HEK293 (cell line): Measurements from ENCODE around the gene LMAN1L.

Experiments used
- CTCF ChIA-PET: fragments of 350-600 bp; formaldehyde crosslinking; extraction: SDS; loops from one replicate; lab custom pipeline; 2021; ENCODE audit warnings: antibody characterized with exemption; lab: Yijun Ruan, JAX
- POLR2A ChIA-PET: fragments of 300-600 bp; formaldehyde crosslinking; extraction: SDS; loops from one replicate; lab custom pipeline; 2020; ENCODE audit warnings: antibody characterized with exemption, inconsistent platforms; lab: Yijun Ruan, JAX
- H3K27ac ChIP-seq: fragments of 200-500 bp; sonication (Bioruptor generic); 2 replicates; pipeline ENCODE4 v1.5.1; 2014; ENCODE audit warnings: low read depth, low read length, control low read depth, inconsistent platforms; ENCODE audit errors: extremely low read depth
- H3K36me3 ChIP-seq, 2 experiments: fragments of 200-500 bp in 1 of 2; sonication (Bioruptor generic) in 1 of 2; 1 replicate in 1 of 2; 2 replicates in 1 of 2; pipeline ENCODE4 v1.5.1; 2014 to 2017; ENCODE audit warnings: inconsistent platforms in 2 of 2, low read length in 2 of 2; ENCODE audit not compliant: control insufficient read depth in 2 of 2, insufficient read depth in 1 of 2
- H3K4me1 ChIP-seq: fragments of 200-500 bp; sonication (Bioruptor generic); 2 replicates; pipeline ENCODE4 v1.5.1; 2014; ENCODE audit warnings: mild to moderate bottlenecking, low read length, inconsistent platforms; ENCODE audit not compliant: control insufficient read depth, insufficient read depth
- H3K4me3 ChIP-seq: 2 replicates; pipeline ENCODE4 v1.5.1; 2011; ENCODE audit warnings: low read depth, mild to moderate bottlenecking, control low read depth, low read length, moderate library complexity
- H3K9me3 ChIP-seq: fragments of 200-500 bp; sonication (Bioruptor generic); 2 replicates; pipeline ENCODE4 v1.5.1; 2014; ENCODE audit warnings: low read depth, low read length, inconsistent platforms; ENCODE audit not compliant: control insufficient read depth, insufficient read depth
- GLI4 ChIP-seq: fragments of 450-650 bp; formaldehyde crosslinking; IDR thresholded peaks from 2 replicates; pipeline ENCODE4 v1.5.1; 2016; ENCODE audit warnings: missing biosample characterization, missing genetic modification characterization
- GLIS2 ChIP-seq: fragments of 450-650 bp; formaldehyde crosslinking; IDR thresholded peaks from 2 replicates; pipeline ENCODE4 v1.5.1; 2016; ENCODE audit warnings: missing biosample characterization, missing genetic modification characterization
- KLF7 ChIP-seq: fragments of 450-650 bp; formaldehyde crosslinking; IDR thresholded peaks from 2 replicates; pipeline ENCODE4 v1.5.1; 2016; ENCODE audit warnings: missing biosample characterization, missing genetic modification characterization, borderline replicate concordance
- KLF8 ChIP-seq: fragments of 450-650 bp; formaldehyde crosslinking; IDR thresholded peaks from 2 replicates; pipeline ENCODE4 v1.5.1; 2016; ENCODE audit warnings: missing biosample characterization, missing genetic modification characterization
- SP3 ChIP-seq: fragments of 450-650 bp; formaldehyde crosslinking; IDR thresholded peaks from 2 replicates; pipeline ENCODE4 v1.5.1; 2016; ENCODE audit warnings: missing biosample characterization, missing genetic modification characterization
- ZBTB20 ChIP-seq: fragments of 450-650 bp; formaldehyde crosslinking; IDR thresholded peaks from 2 replicates; pipeline ENCODE4 v1.5.1; 2016; ENCODE audit warnings: missing biosample characterization, missing genetic modification characterization
- ZFP41 ChIP-seq: fragments of 450-650 bp; formaldehyde crosslinking; IDR thresholded peaks from 2 replicates; pipeline ENCODE4 v1.5.1; 2016; ENCODE audit warnings: missing biosample characterization, missing genetic modification characterization, borderline replicate concordance
- ZNF132 ChIP-seq: fragments of 450-650 bp; formaldehyde crosslinking; IDR thresholded peaks from 2 replicates; pipeline ENCODE4 v1.5.1; 2017; ENCODE audit warnings: missing biosample characterization, missing genetic modification characterization, borderline replicate concordance
- ZNF155 ChIP-seq: fragments of 450-650 bp; formaldehyde crosslinking; IDR thresholded peaks from 2 replicates; pipeline ENCODE4 v1.5.1; 2016; ENCODE audit warnings: missing biosample characterization, missing genetic modification characterization
- ZNF19 ChIP-seq: fragments of 450-650 bp; formaldehyde crosslinking; IDR thresholded peaks from 2 replicates; pipeline ENCODE4; 2016; ENCODE audit warnings: missing biosample characterization, missing genetic modification characterization, low read depth
- ZNF202 ChIP-seq: fragments of 450-650 bp; formaldehyde crosslinking; IDR thresholded peaks from 2 replicates; pipeline ENCODE4 v1.5.1; 2016; ENCODE audit warnings: missing biosample characterization, missing genetic modification characterization, borderline replicate concordance
- ZNF24 ChIP-seq: fragments of 450-650 bp; formaldehyde crosslinking; IDR thresholded peaks from 2 replicates; pipeline ENCODE4 v1.5.1; 2016; ENCODE audit warnings: missing biosample characterization, missing genetic modification characterization
- ZNF266 ChIP-seq: fragments of 450-650 bp; formaldehyde crosslinking; IDR thresholded peaks from 2 replicates; pipeline ENCODE4 v1.5.1; 2016; ENCODE audit warnings: missing biosample characterization, missing genetic modification characterization, low read depth
- ZNF510 ChIP-seq: fragments of 450-650 bp; formaldehyde crosslinking; IDR thresholded peaks from 2 replicates; pipeline ENCODE4 v1.5.1; 2018; ENCODE audit warnings: mild to moderate bottlenecking, missing genetic modification characterization, missing biosample characterization; ENCODE audit not compliant: insufficient replicate concordance
- TF ChIP-seq, protein P1 (sequence below): fragments of 450-650 bp; formaldehyde crosslinking; IDR thresholded peaks from 2 replicates; pipeline ENCODE4 v1.5.1; 2016; ENCODE audit warnings: missing biosample characterization, missing genetic modification characterization, low read depth
- TF ChIP-seq, protein P2 (sequence below): sonication (generic); formaldehyde crosslinking; IDR thresholded peaks from 2 replicates; pipeline ENCODE4 v1.8.1; 2022; ENCODE audit warnings: mild to moderate bottlenecking, moderate library complexity, missing genetic modification reagents
- TF ChIP-seq, protein P3 (sequence below): fragments of 450-650 bp; formaldehyde crosslinking; IDR thresholded peaks from 2 replicates; pipeline ENCODE4 v1.5.1; 2017; ENCODE audit warnings: missing biosample characterization, missing genetic modification characterization
- TF ChIP-seq, protein P4 (sequence below): fragments of 450-650 bp; formaldehyde crosslinking; IDR thresholded peaks from 2 replicates; pipeline ENCODE4 v1.5.1; 2016; ENCODE audit warnings: missing biosample characterization, missing genetic modification characterization
- TF ChIP-seq, protein P5 (sequence below): fragments of 450-650 bp; formaldehyde crosslinking; conservative IDR thresholded peaks from 2 replicates; pipeline ENCODE4 v1.5.1; 2016; ENCODE audit warnings: low read depth, missing biosample characterization, missing genetic modification characterization
- TF ChIP-seq, protein P6 (sequence below): fragments of 450-650 bp; formaldehyde crosslinking; IDR thresholded peaks from 2 replicates; pipeline ENCODE4 v1.5.1; 2016; ENCODE audit warnings: missing biosample characterization, missing genetic modification characterization
- TF ChIP-seq, protein P7 (sequence below): fragments of 450-650 bp; IDR thresholded peaks from 2 replicates; pipeline ENCODE4 v1.5.1; 2018; ENCODE audit warnings: missing biosample characterization, mild to moderate bottlenecking, missing genetic modification characterization

The LMAN1L gene

DNA sequence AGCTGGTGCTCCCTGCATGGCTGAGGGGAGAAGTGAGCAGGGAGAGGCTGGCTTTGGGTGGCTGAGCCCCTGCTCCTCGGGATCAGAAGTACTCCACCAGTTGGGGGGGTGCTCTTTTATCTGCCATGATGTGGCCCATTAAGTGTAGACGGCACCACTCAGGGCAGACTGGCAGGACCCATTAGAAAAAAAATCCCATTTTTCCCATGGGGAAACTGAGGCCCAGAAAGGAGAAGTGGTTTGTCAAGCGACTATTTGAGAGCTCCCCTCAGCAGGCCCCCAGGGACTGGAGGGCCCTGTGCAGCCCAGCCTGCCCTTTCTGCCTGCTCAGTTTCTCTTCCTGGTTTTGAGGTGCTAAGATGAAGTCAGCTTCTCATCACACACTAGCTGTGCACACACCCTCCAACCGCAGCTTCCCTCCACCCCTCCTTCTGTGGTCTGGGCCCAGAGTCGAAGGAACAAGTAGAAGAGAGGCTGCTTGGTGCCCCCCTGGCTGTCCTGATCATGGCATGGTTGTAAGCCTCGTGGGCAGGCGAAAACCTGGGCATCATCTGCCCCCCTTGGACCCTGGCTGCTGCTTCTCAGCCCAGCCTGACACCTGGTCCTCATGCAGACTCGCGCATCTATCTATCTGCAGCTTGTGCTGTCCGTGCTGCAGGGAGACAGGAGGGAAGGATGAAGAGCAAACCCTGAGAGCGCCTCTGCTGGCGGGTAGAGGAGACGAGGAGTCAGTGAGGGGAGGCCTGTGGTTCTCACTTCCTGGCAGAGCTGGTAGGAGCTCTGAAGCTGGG, 25.2 kb upstream of the LMAN1L start:
- H3K27ac ChIP-seq = no peak overlapping the region
- H3K4me3 ChIP-seq = no peak overlapping the region
- no peaks in the 10 kb centered on the region for H3K9me3 ChIP-seq
- peaks cover 0 to 30% of the 10 kb centered on the region in 2 experiments; a peak in 1 of 3 replicates for H3K36me3 ChIP-seq
- peaks cover 59% of the 10 kb centered on the region for H3K4me1 ChIP-seq
- ChIA-PET POLR2A (interaction anchor here (0.5 to 1.4 kb wide), 7 partner anchors 8 to 247 kb away, joined by 3 to 4 read pairs (median 3); partner anchors contain the start of gene MPI), CTCF (interaction anchor here (0.5 to 25.7 kb wide), 34 partner anchors 11 to 864 kb away, joined by 3 to 649 read pairs (median 4); partner anchors contain the start of genes CSK, STOML1 and ULK3)
- no peak for TF ChIP-seq ZNF155 (tag by site-specific recombination)
- TF ChIP-seq SP3 = no peak
- TF ChIP-seq, protein P1, sequence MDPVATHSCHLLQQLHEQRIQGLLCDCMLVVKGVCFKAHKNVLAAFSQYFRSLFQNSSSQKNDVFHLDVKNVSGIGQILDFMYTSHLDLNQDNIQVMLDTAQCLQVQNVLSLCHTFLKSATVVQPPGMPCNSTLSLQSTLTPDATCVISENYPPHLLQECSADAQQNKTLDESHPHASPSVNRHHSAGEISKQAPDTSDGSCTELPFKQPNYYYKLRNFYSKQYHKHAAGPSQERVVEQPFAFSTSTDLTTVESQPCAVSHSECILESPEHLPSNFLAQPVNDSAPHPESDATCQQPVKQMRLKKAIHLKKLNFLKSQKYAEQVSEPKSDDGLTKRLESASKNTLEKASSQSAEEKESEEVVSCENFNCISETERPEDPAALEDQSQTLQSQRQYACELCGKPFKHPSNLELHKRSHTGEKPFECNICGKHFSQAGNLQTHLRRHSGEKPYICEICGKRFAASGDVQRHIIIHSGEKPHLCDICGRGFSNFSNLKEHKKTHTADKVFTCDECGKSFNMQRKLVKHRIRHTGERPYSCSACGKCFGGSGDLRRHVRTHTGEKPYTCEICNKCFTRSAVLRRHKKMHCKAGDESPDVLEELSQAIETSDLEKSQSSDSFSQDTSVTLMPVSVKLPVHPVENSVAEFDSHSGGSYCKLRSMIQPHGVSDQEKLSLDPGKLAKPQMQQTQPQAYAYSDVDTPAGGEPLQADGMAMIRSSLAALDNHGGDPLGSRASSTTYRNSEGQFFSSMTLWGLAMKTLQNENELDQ (tag by site-specific recombination) = no peak
- TF ChIP-seq ZNF510 = no peak
- peak; percentile 65 for TF ChIP-seq ZBTB20 (tag by site-specific recombination)
- no peak for TF ChIP-seq KLF7 (tag by site-specific recombination)
- TF ChIP-seq, protein P2, sequence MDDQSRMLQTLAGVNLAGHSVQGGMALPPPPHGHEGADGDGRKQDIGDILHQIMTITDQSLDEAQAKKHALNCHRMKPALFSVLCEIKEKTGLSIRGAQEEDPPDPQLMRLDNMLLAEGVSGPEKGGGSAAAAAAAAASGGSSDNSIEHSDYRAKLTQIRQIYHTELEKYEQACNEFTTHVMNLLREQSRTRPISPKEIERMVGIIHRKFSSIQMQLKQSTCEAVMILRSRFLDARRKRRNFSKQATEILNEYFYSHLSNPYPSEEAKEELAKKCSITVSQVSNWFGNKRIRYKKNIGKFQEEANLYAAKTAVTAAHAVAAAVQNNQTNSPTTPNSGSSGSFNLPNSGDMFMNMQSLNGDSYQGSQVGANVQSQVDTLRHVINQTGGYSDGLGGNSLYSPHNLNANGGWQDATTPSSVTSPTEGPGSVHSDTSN (CRISPR knock-in tag) = no peak
- no peak for TF ChIP-seq ZFP41 (tag by site-specific recombination)
- TF ChIP-seq ZNF266 (tag by site-specific recombination) = no peak
- TF ChIP-seq, protein P3, sequence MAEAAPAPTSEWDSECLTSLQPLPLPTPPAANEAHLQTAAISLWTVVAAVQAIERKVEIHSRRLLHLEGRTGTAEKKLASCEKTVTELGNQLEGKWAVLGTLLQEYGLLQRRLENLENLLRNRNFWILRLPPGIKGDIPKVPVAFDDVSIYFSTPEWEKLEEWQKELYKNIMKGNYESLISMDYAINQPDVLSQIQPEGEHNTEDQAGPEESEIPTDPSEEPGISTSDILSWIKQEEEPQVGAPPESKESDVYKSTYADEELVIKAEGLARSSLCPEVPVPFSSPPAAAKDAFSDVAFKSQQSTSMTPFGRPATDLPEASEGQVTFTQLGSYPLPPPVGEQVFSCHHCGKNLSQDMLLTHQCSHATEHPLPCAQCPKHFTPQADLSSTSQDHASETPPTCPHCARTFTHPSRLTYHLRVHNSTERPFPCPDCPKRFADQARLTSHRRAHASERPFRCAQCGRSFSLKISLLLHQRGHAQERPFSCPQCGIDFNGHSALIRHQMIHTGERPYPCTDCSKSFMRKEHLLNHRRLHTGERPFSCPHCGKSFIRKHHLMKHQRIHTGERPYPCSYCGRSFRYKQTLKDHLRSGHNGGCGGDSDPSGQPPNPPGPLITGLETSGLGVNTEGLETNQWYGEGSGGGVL (tag by site-specific recombination) = no peak
- TF ChIP-seq, protein P4, sequence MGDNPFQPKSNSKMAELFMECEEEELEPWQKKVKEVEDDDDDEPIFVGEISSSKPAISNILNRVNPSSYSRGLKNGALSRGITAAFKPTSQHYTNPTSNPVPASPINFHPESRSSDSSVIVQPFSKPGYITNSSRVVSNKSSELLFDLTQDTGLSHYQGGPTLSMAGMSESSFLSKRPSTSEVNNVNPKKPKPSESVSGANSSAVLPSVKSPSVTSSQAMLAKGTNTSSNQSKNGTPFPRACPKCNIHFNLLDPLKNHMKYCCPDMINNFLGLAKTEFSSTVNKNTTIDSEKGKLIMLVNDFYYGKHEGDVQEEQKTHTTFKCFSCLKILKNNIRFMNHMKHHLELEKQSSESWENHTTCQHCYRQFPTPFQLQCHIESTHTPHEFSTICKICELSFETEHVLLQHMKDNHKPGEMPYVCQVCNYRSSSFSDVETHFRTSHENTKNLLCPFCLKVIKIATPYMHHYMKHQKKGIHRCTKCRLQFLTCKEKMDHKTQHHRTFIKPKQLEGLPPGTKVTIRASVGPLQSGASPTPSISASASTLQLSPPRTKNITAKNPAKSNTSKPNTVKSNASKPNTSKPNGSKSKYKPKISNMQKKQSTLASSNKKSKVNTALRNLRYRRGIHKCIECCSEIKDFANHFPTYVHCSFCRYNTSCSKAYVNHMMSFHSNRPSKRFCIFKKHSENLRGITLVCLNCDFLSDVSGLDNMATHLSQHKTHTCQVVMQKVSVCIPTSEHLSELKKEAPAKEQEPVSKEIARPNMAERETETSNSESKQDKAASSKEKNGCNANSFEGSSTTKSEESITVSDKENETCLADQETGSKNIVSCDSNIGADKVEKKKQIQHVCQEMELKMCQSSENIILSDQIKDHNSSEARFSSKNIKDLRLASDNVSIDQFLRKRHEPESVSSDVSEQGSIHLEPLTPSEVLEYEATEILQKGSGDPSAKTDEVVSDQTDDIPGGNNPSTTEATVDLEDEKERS (tag by site-specific recombination) = no peak
- TF ChIP-seq, protein P5, sequence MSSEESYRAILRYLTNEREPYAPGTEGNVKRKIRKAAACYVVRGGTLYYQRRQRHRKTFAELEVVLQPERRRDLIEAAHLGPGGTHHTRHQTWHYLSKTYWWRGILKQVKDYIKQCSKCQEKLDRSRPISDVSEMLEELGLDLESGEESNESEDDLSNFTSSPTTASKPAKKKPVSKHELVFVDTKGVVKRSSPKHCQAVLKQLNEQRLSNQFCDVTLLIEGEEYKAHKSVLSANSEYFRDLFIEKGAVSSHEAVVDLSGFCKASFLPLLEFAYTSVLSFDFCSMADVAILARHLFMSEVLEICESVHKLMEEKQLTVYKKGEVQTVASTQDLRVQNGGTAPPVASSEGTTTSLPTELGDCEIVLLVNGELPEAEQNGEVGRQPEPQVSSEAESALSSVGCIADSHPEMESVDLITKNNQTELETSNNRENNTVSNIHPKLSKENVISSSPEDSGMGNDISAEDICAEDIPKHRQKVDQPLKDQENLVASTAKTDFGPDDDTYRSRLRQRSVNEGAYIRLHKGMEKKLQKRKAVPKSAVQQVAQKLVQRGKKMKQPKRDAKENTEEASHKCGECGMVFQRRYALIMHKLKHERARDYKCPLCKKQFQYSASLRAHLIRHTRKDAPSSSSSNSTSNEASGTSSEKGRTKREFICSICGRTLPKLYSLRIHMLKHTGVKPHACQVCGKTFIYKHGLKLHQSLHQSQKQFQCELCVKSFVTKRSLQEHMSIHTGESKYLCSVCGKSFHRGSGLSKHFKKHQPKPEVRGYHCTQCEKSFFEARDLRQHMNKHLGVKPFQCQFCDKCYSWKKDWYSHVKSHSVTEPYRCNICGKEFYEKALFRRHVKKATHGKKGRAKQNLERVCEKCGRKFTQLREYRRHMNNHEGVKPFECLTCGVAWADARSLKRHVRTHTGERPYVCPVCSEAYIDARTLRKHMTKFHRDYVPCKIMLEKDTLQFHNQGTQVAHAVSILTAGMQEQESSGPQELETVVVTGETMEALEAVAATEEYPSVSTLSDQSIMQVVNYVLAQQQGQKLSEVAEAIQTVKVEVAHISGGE (tag by site-specific recombination) = peak; percentile 54; the same call in 1 of the 2 replicates
- TF ChIP-seq ZNF19 = no peak
- no peak for TF ChIP-seq ZNF202 (tag by site-specific recombination)
- TF ChIP-seq, protein P6, sequence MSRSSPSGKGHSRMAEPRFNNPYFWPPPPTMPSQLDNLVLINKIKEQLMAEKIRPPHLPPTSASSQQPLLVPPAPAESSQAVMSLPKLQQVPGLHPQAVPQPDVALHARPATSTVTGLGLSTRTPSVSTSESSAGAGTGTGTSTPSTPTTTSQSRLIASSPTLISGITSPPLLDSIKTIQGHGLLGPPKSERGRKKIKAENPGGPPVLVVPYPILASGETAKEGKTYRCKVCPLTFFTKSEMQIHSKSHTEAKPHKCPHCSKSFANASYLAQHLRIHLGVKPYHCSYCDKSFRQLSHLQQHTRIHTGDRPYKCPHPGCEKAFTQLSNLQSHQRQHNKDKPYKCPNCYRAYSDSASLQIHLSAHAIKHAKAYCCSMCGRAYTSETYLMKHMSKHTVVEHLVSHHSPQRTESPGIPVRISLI = no peak
- peak; percentile 67; the same call in 1 of the 2 replicates for TF ChIP-seq KLF8 (tag by site-specific recombination)
- TF ChIP-seq ZNF132 = no peak
- TF ChIP-seq, protein P7, sequence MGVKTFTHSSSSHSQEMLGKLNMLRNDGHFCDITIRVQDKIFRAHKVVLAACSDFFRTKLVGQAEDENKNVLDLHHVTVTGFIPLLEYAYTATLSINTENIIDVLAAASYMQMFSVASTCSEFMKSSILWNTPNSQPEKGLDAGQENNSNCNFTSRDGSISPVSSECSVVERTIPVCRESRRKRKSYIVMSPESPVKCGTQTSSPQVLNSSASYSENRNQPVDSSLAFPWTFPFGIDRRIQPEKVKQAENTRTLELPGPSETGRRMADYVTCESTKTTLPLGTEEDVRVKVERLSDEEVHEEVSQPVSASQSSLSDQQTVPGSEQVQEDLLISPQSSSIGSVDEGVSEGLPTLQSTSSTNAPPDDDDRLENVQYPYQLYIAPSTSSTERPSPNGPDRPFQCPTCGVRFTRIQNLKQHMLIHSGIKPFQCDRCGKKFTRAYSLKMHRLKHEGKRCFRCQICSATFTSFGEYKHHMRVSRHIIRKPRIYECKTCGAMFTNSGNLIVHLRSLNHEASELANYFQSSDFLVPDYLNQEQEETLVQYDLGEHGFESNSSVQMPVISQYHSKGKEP (tag by site-specific recombination) = peak; percentile 94
- no peak for TF ChIP-seq GLIS2 (tag by site-specific recombination)
- TF ChIP-seq ZNF24 (tag by site-specific recombination) = peak; percentile 22; the same call in 1 of the 2 replicates
- TF ChIP-seq GLI4 (tag by site-specific recombination) = no peak
